Fibroblast of the conjunctiva (primary cell): ENCODE measurements around the gene NVL.

Source experiments
- DNase-seq: peaks from one replicate; pipeline ENCODE4 v3.0.0-alpha.2; 2010; ENCODE audit warnings: low read depth

NVL gene

DNA sequence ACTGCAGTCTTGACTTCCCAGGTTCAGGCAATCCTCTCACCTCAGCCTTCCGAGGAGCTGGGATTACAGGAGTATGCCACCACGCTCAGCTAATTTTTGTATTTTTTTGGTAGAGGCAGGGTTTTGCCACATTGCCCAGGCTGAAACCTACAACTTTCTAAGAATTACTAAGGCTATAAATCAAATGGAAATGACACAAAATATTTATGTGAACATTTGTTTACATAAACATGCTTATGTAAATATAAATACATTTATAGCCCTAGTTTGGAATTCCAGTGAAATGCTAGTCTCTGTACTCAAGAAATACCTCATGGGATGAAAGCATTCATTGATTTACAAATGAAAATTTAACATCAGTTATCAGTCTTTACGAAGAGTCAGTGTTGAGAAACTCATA lies 47.8 kb downstream of the NVL start:
- DNase-seq = no peak

DNA sequence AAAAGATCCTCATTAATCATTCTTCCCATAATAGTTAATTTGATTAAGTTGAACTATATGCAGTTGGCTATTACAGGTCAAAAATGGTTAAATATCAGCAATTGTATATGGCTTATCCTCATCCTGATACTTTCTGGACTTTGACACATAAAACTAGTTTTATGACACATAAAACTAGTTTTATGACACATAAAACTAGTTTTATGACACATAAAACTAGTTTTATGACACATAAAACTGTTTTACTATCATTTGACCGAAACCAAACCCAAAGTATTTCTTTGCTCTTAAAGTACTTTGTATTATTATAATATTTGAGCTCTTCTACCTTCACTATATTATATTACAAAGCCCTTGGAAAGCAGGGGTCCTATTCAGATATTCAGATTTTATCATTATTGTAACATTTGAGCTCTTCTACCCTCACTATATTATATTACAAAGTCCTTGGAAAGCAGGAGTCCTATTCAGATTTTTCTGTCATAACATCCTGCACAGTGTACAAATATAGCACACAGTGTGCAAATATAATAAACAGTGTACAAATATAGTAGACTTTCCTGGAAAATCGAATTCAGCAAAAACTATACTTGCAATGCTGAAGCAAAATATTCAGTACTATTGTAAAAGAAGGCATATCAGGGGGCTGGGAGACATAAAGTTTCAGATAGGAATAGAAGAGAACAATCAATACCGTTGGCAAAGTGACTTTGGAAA lies 53.0 kb downstream of the NVL start:
- DNase-seq = no peak

DNA sequence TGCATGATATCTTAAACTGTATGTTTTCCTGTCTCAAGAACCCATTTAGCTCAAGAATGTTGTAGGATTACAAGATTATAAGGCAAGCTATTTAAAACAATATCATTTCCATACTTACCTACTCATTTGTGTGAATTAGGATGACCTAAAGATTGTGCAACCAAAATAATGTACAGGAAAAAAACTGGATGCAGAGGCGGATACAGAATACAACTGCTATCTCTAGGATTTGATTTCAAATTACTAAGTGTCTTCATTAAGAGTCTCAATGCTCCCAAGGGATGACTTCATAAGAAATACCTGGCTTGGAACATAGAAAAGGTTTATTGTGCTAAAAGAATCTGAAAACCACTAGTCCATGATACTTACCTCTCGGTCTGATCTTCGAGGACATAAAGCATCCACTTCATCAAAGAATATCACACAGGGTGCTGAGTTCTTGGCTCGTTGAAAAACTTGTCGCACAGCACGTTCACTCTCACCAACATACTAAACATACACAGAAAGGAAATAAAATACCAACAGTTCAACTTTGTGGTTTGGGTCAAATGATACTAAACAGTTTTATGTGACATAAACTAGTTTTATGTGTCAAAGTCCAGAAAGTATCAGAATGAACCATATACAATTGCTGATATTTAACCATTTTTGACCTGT lies 54.9 kb downstream of the NVL start:
- no peak for DNase-seq

DNA sequence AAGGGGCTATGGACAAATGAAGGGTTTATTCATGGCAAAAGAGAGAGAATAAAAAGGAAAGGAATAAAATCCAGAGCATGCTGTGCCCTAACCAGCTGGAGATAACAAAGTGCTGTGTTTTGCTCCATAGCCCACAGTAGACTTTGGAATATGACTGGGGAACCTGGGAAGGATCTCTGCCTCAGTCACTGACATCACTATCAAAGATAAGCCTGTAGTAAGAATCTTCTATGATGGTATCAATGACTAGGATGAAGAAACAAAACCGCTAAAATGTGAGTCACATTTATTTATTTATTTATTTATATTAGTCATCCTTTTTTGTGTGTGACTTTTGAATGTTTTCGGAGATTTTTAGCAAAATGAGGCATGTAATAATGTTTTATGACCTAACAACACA lies 56.3 kb downstream of the NVL start:
- no peak for DNase-seq

DNA sequence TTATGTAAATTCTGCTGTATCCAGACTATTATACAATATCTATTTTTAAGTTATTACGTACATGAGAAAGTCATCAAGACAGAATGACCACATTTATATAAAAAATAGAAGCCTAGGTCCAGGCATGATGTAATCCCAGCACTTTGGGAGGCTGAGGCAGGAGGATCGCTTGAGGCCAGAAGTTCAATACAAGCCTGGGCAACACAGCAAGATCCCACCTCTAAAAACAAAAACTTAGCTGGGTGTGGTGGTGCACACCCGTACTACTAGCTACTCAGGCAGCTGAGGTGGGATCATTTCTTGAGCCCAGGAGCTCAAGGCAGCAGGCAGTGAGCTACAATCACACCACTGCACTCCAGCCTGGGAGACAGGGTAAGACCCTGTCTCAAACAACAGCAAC lies 58.9 kb downstream of the NVL start:
- DNase-seq = no peak

DNA sequence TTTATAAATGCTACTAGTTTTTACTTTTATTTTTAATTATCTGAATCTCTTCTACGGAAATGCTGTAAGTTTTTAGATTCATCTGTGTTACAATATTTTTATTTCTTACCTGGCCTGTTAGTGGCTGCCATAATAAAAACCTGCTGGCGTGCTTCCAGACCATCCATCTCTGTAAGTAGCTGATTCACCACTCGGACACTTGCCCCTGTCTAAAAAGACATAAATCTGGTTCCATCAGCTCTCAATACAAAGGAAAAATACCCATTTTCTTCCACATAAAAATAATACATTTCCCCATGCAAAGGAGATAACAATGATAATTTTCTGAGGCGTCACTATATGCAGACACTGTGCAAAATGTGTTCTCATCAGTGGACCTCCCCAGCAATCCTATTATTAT lies 62.0 kb downstream of the NVL start:
- DNase-seq = no peak

DNA sequence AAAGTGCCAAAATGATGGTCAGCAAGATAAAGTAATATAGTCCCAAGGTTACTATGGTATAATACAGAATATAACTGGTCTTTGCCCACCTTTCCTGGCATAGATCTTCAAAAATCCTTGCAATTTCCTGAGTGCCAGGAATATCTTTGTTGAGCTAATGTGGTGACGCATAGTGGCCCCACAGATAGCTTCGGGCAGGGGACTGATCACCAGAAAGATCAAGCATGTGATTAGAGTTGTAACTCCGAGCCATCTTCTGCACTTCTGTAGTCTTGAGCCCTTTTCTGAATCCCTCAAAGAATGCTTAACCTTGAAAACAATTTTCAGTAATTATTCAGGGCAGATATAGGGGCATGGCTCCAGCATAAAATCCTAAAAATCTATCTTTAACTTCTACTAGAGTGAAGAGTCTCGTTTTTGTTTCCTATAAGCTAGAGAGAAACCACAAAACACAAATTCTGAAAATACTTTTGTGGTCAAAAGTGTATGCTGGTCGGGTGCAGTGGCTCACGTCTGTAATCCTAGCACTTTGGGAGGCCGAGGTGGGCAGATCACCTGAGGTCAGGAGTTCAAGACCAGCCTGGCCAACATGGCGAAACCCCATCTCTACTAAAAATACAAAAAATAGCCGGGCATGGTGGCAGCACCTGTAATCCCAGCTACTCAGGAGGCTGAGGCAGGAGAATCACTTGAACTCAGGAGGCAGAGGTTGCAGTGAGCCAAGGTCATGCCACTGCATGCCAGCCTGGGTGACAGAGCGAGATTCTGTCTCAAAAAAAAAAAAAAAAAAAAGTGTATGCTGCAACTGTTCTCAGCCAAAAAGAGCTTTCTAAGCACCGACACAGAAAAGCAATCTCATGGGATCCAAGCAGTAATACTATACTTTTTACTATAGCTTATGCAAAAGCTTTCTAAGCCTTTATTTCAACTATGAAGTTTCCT lies 62.8 kb downstream of the NVL start:
- DNase-seq = no peak

DNA sequence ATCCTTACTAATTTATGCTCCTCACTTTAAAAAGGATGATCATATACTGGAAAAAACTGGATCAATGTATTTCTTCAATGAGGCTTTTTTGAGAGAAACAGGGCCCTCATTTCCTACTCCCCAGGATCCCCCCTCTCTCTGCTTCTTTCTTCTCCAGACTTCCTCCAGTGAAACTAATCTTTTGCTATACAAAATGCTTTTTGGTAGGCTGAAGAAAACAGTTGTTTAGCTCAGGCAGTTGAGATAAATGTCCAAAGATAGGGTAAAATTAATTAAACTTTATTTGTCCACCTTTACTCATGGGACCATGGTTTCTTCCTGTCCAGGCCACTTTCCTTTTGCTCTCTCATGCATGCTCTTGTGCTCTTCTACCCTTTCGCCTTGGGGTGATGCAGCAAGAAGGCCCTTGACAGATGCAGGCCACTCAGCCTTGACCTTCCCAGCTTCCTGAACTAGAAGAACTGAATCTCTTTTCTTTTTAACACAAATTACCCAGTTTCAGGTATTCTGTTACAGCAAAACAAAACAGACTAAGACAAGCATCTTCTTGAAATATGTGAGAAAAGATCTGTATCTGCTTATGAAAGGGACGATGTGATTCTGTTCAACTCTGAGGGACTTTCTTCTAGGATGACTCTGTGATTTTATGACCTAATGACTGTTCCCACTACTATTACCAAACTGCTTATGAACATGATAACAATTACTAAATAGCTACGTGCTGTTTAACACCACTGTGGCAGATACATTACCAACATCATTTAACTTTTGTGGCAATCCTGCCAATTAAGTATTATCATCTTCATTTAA lies 63.7 kb downstream of the NVL start:
- no peak for DNase-seq

DNA sequence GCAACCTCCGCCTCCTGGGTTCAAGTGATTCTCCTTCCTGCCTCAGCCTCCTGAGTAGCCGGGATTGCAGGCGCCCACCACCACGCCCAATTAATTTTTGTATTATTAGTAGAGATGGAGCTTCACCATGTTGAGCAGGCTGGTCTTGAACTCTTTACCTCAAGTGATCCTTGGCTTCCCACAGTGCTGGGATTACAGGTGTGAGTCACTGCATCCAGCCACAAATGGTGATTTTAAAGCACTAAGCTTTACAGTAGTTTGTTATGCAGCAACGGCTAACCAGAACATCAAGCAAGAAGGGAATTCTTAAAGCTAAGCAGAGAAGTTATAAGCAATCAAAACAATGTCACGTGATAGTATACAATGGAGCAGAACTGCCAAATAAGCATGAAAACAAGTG lies 65.7 kb downstream of the NVL start:
- no peak for DNase-seq

DNA sequence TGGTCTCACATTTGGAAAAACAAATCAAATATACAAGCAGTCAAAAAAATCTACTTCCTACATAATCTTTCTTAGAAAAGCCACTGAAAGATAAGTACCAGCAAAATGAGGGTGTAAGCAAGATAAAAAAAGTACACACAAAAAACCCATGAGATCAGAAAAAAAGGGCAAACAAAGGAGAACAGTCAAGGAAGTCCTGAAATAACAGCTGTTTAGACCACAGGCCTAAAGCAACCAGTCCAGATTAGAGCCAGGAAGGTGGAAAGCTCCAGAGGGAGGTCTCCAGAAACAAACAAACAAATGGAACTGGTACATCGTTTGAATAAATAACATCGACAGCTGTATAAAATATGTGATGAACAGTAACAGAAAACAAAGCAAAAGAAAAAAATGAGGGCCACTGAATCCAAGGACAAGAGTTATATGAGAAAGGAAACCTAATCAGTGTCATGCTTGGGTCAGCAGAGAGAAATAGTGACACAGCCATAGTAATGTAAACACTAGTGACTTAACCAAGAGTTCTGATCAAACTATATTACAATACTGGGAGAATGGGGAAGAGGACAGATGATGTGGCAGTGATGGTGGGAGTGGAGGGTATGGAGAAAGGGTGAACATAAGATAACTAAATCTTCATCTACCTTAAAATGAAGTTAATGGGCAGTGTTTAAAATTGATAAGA lies 67.5 kb downstream of the NVL start:
- no peak for DNase-seq

DNA sequence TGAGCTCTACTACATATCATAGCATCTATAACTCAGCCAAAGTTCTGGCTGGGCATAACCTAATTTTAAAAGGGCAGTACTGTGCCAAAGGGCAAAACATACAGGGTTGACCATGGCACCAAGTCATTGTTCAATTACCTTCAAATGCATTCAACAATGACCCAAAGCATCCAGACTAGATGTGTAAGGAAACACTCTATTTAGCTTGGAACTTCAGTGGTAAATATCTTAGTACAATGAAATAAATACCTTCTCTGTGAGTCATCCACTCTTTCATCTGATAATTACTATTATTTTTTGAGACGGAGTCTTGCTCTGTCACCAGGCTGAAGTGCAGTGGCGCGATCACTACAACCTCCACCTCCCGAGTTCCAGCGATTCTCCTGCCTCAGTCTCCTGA lies 70.0 kb downstream of the NVL start:
- no peak for DNase-seq

DNA sequence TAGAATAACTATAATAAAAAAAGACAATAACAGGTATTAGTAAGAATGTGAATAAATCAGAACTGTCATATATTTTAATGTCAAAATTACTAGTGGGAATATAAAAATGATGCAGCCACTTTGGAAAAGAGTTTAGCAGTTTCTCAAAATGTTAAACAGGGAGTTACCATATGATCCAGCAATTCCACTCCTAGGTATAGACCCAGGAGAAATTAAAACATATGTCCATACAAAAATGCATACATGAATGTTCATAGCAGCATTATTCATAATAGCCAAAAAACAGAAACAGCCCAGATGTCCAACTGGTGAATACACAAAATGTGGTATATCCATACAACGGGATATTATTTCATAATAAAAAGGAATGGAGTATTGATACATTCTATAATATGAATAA lies 71.6 kb downstream of the NVL start:
- DNase-seq = no peak

DNA sequence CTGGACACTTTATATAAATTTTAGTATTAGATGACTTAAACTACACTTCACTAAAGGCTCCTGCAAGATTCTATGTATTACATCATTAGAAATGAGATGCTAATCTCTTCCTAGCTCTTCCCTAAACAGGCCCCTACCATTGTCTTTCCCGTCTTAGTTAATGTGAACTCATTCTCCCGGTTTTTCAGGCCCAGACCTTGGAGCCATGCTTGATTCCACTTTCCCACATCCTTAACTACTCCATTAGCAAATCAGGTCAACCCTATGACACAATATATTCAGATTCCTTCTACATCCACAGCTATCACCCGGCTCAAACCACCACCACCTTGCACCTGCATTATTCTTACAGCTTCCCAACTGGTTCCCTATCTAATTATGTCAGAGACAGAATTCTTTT lies 73.3 kb downstream of the NVL start:
- no peak for DNase-seq

DNA sequence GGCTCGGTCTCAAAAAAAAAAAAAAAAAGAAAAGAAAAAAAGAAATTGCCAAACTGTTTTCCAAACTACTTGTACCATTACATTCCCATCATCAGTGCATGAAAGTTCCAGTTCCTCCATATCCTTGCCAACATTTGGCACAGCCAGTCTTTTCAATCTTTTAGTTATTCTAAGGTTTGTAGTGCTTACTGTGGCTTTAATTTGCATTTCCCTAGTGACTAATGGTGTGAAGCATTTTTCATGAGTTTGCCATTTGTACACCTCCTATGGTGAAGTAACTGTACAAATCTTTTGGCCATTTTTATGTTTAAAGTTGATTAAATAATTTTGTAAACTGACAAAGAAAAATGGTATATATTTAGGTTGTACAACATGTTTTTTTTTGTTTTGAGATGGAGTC lies 76.3 kb downstream of the NVL start:
- no peak for DNase-seq

DNA sequence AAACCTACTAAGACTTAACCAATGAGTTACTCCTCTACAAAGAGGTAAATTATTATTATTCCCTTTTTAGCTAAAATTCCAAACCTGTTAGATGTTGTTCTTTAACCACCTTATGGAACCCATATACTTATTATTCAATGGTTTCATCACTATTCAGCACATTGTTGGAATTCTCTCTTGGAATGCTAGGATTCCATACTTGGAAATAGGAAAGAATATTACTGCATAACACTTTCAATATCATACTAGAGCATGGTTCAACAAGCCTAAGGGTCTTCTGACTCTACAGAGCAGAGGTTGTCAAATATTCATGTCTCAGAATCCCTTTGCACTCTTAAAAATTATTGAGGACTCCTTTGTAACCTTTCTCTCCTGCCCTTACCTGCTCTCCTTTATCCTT lies 77.5 kb downstream of the NVL start:
- DNase-seq = no peak

DNA sequence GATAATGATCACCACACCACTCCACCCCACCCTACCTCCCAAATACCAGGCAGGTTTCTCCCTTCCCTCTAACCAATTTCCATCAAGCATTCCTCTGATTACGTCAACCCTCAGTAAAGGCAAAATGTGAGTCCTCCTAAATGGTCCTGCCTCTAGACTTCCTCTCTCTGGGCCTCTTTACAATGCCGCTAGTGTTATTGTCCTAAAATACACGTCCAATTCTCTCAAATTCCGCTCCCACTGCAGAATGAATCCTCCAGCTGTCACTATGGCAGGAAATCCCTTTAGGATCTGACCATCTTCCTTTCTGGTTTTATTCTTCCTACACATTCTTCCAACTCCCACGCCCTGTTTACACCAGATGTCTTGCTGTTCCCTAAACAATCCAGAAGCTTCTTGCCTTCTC lies 78.2 kb downstream of the NVL start:
- no peak for DNase-seq

DNA sequence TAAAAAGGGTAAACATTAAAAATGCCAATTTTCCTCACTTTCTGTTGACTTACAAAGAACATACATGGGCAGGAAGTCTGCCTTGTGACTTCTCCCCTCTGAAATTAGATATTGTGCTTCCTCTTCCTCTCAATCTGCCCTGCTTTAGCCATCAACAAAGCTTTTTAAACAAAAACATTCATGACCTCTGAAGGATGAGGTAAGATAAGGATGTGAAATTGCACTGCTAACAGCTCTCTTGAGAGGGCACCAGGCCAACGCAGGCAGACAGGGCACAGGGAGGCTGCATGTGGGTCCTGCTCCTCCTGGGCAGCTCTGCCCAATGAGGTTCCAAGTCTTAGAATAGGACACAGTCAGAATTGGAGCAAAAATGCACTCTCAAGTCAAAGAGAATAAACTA lies 84.8 kb downstream of the NVL start:
- no peak for DNase-seq

DNA sequence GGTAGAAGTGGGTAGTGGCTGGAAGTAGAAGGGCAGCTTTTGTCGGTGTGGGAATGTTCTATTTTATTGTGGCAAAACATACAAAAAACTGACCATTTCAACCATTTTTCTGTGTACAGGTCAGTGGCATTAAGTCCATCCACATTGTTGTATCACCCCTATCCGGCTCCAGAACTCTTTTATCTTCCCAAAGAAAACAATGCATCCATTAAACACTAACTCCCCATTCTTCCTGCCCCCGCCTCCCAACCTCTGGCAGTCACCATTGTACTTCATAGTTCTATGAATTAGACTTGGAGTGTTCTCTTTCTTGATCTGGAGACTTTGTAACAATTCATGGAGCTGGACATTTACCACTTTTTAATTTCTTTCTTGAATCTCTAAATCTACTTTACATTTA lies 91.2 kb downstream of the NVL start:
- DNase-seq = no peak

DNA sequence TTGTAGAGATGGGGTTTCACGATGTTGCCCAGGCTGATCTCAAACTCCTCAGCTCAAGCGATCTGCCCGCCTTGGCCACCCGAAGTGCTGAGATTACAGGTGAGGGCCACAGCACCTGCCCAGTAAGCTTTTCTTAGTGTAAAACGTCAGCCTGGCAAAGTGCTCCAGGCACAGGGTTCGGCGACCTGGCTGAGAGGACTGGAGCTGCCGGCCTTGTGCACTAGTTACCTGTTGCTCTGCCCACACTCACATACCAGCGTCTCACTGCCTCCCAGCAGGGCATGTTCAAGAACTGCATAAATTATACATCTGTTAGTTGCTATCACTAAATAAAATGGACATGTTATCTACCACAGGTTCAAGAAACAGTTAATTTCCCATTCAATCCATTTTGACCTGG lies 91.8 kb downstream of the NVL start:
- DNase-seq = no peak

DNA sequence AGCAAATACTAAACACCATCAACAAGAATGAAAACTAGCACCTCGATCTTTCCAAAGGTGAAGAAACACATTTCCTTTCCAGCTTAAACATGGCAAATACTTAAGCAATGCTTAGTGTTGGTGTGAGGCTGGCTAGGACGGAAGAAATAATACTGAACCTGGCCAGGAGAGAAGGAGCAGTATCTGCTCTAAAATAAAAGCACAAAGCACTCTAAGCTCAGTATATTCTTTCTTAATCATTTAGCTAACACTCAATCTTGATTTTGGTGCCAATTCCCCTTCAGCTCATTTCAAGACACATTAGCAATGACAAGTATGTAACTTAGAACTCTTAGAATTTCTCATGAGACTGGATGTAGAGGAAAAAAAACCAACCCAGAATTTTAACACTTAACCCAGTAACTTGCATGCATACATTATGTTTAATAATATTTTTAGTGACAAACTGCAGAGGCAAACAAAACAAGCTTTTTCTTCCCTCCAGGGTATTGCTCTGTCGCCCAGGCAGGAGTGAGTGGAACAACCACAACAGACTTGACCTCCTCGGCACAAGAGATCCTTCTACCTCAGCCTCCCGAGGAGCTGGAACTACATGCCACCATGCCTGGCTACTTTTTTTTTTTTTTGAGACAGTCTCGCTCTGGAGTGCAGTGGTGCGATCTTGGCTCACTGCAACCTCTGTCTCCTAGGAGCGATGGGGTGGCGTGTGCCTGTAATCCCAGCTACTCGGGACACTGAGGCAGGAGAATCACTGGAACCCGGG lies 92.7 kb downstream of the NVL start:
- DNase-seq = no peak
